ENCODE measurements around the gene HSPA2.
"Not testable (repeated sequence)": the region's sequence is repeated elsewhere in the genome, so short reads cannot be mapped to it uniquely, and the experiment has no call there.

Gene HSPA2

DNA sequence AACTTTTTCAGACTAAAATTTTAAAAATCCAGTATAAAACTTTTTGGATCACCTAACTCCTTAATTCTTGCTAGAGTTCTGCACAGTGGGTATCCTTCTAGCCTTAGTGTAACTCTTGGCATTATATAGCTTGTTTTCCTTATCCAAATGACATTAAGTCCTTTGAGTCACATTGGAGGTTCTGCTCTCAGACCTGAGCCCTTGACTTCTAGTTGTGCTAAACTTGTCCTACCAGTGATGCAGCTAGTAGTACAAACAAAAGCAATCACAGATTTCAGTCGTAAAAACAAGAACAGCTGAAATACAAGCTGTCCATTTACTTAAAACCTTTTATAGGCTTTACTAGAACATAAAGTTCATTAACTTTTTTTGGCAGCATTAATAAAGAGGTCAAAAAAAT lies 25.5 kb upstream of the HSPA2 start:
- no peak for DNase-seq

DNA sequence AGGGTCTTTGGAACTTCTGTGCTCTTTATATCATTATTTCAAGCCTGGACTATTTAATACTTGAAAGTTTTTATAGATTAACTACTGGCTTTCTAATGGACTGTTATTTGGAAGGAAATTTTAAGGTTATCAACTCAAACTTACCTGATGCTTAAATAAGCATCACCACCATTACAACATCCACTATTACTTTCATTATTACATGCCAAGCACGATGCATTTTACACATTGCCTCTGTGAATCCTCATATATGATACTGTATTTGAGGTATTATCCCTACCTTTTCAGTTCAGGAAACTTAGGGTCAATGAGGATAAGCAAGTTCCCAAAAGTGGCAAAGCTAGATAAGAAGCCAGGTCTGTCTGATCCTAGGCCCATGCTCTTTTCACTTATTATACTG lies 23.6 kb upstream of the HSPA2 start:
- DNase-seq = no peak

DNA sequence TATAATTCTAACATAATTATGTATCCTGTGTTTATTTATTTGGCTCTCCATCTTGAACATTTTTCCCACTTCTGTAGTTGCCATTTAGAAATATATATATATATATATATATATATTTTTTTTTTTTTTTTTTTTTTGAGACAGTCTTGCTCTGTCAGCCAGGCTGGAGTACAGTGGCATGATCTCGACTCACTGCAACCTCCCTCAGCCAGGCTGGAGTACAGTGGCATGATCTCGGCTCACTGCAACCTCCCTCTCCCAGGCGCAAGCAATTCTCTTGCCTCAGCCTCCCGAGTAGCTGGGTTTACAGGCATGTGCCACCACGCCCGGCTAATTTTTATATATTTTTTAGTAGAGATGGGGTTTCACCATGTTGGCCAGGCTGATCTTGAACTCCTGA lies 22.9 kb upstream of the HSPA2 start:
- not testable (repeated sequence) for DNase-seq

DNA sequence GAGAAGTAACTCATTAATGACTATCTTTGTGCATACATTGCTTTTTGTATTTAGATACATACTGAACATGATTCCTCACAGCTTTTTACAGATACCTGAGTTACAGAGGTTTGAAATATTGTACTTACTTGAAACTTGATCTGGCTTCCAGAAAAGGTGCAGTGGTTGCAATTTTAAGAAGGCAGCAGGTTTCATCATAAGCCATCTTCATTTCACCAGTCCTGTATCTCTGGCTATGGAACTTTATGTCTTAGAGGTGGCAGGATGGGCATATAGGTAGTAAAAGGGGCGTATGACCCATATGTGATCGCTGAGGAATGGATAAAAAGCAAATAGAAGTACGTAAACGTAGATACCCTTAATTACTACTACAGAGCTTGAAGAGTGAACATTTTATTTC lies 22.3 kb upstream of the HSPA2 start:
- DNase-seq = no peak

DNA sequence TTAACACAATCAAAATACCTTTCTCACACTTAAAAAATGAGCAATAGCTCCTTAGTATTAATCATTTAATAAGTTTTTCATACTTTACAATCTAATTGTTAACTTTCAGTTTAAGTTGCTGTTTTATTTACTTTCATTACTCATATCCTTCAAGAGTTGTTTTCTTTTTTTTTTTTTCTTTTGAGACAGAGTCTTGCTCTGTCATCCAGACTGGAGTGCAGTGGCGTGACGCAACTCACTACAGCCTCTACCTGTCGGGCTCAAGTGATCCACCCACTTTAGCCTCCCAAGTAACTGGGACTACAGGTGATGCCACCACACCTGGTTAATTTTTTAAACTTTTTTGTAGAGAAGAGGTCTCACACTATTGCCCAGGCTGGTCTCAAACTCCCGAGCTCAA lies 19.8 kb upstream of the HSPA2 start:
- no peak for DNase-seq

GRCh38 chr14:64522591-64523355 lies 17.8 kb upstream of the HSPA2 start:
- DNase-seq = no peak

- DNase-seq = no peak
These were observed 15.2 kb upstream of the HSPA2 start for GRCh38 chr14:64525354-64525753.

GRCh38 chr14:64531567-64531966 lies 9.0 kb upstream of the HSPA2 start:
- DNase-seq = no peak

- DNase-seq = peak; percentile 73
These were observed 3.9 kb upstream of the HSPA2 start for GRCh38 chr14:64536488-64537245.

DNA sequence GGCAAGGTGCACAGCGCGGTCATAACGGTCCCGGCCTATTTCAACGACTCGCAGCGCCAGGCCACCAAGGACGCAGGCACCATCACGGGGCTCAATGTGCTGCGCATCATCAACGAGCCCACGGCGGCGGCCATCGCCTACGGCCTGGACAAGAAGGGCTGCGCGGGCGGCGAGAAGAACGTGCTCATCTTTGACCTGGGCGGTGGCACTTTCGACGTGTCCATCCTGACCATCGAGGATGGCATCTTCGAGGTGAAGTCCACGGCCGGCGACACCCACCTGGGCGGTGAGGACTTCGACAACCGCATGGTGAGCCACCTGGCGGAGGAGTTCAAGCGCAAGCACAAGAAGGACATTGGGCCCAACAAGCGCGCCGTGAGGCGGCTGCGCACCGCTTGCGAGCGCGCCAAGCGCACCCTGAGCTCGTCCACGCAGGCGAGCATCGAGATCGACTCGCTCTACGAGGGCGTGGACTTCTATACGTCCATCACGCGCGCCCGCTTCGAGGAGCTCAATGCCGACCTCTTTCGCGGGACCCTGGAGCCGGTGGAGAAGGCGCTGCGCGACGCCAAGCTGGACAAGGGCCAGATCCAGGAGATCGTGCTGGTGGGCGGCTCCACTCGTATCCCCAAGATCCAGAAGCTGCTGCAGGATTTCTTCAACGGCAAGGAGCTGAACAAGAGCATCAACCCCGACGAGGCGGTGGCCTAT lies 875 bp downstream of the HSPA2 start:
- no peak for DNase-seq

DNA sequence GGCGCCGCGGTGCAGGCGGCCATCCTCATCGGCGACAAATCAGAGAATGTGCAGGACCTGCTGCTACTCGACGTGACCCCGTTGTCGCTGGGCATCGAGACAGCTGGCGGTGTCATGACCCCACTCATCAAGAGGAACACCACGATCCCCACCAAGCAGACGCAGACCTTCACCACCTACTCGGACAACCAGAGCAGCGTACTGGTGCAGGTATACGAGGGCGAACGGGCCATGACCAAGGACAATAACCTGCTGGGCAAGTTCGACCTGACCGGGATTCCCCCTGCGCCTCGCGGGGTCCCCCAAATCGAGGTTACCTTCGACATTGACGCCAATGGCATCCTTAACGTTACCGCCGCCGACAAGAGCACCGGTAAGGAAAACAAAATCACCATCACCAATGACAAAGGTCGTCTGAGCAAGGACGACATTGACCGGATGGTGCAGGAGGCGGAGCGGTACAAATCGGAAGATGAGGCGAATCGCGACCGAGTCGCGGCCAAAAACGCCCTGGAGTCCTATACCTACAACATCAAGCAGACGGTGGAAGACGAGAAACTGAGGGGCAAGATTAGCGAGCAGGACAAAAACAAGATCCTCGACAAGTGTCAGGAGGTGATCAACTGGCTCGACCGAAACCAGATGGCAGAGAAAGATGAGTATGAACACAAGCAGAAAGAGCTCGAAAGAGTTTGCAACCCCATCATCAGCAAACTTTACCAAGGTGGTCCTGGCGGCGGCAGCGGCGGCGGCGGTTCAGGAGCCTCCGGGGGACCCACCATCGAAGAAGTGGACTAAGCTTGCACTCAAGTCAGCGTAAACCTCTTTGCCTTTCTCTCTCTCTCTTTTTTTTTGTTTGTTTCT lies 1.7 kb downstream of the HSPA2 start:
- DNase-seq = no peak

DNA sequence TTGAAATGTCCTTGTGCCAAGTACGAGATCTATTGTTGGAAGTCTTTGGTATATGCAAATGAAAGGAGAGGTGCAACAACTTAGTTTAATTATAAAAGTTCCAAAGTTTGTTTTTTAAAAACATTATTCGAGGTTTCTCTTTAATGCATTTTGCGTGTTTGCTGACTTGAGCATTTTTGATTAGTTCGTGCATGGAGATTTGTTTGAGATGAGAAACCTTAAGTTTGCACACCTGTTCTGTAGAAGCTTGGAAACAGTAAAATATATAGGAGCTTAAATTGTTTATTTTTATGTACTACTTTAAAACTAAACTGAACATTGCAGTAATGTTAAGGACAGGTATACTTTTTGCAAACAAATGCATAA lies 2.3 kb downstream of the HSPA2 start:
- DNase-seq = no peak

GRCh38 chr14:64544607-64545312 lies 4.2 kb downstream of the HSPA2 start:
- no peak for DNase-seq

DNA sequence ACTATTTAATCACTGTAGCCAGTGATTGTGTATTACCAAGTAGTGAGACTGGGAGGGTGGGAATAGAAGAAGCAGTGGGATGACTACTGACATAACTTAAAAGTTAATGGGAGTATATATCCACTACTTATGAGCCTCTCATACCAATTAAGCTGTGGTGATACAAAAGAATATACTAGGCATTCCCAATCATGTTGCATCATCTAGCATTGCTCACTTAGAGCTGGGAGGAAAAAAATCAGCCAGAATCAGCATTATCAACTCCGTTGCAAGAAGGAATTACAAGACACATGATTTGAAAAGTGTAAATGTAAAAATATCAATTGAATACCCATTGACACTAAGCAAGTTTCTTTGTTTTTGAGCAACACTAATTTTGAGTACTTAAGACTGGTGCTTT lies 8.5 kb downstream of the HSPA2 start:
- no peak for DNase-seq

DNA sequence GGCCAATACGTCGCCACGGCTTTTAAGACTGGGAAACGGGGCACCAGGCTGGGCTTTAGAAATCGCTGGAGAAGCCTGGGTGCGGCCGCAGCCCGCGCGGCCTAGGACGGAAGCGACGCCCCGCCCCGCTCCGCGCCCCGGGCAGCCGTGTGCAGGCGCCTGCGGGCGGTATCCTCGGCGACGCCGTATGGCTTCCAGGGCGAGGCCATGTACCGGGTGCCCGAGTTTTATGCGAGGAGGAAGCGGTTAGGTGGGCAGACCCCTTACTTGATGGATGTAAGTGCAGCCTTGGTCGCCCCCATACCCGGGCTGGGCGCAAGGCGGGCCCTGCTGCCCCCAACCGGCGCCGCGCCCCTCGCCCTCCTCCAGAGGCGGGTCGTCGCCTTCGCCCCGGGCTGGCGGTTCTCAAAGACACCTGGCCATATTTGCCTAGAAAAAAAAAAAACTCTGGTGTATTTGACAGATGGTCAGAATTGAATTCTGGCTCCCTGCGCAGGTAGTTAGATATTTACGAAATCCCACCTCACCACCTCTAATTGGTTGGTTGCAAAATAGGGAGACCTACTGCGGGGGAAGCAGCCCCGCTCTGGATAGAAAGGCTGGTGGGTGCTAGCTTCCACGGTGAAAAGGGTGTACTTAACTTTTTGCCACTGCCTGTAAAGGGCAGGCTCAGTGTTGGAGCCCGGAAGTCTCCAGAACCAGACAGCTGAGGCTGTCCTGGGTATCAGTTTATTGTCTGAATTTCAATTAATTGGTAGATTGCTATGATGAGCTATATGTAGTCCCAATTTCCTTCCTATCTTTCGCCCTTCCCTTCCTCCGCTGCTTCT lies 9.5 kb downstream of the HSPA2 start, which contains the start of gene PPP1R36:
Gene PPP1R36, plus strand, starts transcription at position 171 of the 830 bp plus-strand sequence. Its CDS starts 37 bp downstream, at position 208.
- DNase-seq = no peak

GRCh38 chr14:64550621-64551333 lies 10.2 kb downstream of the HSPA2 start:
- no peak for DNase-seq

GRCh38 chr14:64554556-64554955 lies 14.0 kb downstream of the HSPA2 start:
- DNase-seq = no peak

GRCh38 chr14:64556526-64556925 lies 16.0 kb downstream of the HSPA2 start:
- peak; percentile 92 for DNase-seq

GRCh38 chr14:64558216-64558615 lies 17.7 kb downstream of the HSPA2 start:
- not testable (repeated sequence) for DNase-seq

GRCh38 chr14:64561631-64562030 lies 21.1 kb downstream of the HSPA2 start:
- DNase-seq = no peak
